SU-DHL-6 (cell line): ENCODE data around the gene C10orf95.

Experiments
- EZH2phosphoT487 ChIP-seq: fragments of 200-600 bp; sonication (generic), shearing (Covaris generic); conservative IDR thresholded peaks from 2 replicates; pipeline ENCODE4 v1.6.1; 2018; ENCODE audit warnings: mild to moderate bottlenecking, antibody characterized with exemption, low read length, moderate library complexity, mixed read lengths
- TF ChIP-seq, protein P1 (sequence below): fragments of 200-600 bp; sonication (generic); IDR thresholded peaks from one replicate; pipeline ENCODE4 v1.5.1; 2017; ENCODE audit warnings: antibody characterized with exemption, mild to moderate bottlenecking, low read length, moderate library complexity; ENCODE audit not compliant: insufficient read depth, poor library complexity, severe bottlenecking

DNA sequence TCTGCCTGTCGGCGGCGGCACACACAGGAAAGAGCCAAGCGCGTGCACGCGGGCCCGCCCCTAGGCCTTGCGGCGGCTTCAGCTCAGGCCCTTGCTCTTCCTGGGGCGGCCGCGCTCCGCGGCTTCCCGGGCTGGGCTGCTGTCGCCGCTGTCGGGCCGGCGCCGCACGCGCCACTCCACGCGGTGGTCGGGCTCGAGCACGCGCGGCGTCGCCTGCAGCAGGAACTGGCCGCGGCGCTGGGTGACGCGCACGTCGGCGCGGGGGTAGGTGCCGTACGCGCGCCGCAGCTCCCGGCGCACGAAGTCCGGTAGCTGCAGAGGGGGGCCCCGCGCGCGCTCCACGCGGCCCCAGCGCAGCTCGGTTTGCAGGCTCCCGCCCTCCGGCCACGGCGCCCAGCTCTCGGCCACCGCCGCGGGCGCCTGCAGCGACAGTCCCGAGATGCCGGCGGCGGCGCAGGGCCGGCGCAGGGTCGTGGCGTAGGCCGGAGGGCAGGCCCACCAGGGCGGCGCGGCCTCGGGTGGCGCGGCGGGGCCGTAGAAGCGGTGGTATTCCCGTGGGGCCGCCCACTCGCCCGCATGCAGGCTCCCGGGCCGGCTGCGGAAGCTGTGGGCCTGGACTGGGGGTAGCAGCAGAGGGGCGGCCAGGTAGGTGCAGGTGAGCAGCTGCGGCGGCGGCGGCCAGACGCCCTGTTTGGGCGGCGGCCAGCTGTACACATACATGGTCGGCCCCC lies 804 bp downstream of the C10orf95 start:
- TF ChIP-seq, protein P1, sequence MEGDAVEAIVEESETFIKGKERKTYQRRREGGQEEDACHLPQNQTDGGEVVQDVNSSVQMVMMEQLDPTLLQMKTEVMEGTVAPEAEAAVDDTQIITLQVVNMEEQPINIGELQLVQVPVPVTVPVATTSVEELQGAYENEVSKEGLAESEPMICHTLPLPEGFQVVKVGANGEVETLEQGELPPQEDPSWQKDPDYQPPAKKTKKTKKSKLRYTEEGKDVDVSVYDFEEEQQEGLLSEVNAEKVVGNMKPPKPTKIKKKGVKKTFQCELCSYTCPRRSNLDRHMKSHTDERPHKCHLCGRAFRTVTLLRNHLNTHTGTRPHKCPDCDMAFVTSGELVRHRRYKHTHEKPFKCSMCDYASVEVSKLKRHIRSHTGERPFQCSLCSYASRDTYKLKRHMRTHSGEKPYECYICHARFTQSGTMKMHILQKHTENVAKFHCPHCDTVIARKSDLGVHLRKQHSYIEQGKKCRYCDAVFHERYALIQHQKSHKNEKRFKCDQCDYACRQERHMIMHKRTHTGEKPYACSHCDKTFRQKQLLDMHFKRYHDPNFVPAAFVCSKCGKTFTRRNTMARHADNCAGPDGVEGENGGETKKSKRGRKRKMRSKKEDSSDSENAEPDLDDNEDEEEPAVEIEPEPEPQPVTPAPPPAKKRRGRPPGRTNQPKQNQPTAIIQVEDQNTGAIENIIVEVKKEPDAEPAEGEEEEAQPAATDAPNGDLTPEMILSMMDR = no peak
- no peak for TF ChIP-seq EZH2phosphoT487
